Lower leg skin (tissue), 4 donors: ENCODE measurements around the gene TUBB6. TPM values are rescaled to one million over a fixed set of nuclear protein-coding genes. Genes with fewer than 3 reads are reported as not detected.

Experiments
- DNase-seq, 2 donors: peaks; one replicate each; pipeline ENCODE4 v3.0.0-alpha.2; 2019; ENCODE audit warnings: low spot score in 2 of 2
- H3K4me3 ChIP-seq: fragments of 200-600 bp; sonication (generic); 2 replicates; pipeline ENCODE4 v1.5.1; 2017; ENCODE audit warnings: mild to moderate bottlenecking, low read depth; ENCODE audit not compliant: poor library complexity, severe bottlenecking
- POLR2A ChIP-seq, 2 donors: fragments of 450-650 bp; IDR thresholded peaks; one replicate each; pipeline ENCODE4 v1.6.1; 2016 to 2017; ENCODE audit warnings: antibody characterized with exemption in 2 of 2, mild to moderate bottlenecking in 1 of 2, moderate library complexity in 1 of 2
- WGBS, 2 donors: methylation state at CpG; one replicate each; pipeline ENCODE4 v1.1.5; 2018; 5-methylcytosine and 5-hydroxymethylcytosine counted together
- intact Hi-C: fragments of 100-400 bp; cut with DNase I; formaldehyde crosslinking; loops from one replicate; pipeline ENCODE4 v1.15.0; 2023; ENCODE audit warnings: low total_unique reads
- total RNA-seq, 4 donors: library from RNA; depleted of rRNA; stranded (reverse); fragments of >200 nt; gene quantifications; one replicate each; pipeline ENCODE4 v1.1.0, GENCODE V29; 2016
- TF ChIP-seq, protein P1 (sequence below), 3 donors: fragments of 450-650 bp; IDR thresholded peaks; one replicate each; pipeline ENCODE4 v1.5.1; 2016; ENCODE audit warnings: antibody characterized with exemption in 3 of 3, mild to moderate bottlenecking in 3 of 3, moderate library complexity in 2 of 3

The TUBB6 gene
- total RNA-seq, 4 donors from 2014 or later, result 91.6 to 151 (median 133) TPM

DNA sequence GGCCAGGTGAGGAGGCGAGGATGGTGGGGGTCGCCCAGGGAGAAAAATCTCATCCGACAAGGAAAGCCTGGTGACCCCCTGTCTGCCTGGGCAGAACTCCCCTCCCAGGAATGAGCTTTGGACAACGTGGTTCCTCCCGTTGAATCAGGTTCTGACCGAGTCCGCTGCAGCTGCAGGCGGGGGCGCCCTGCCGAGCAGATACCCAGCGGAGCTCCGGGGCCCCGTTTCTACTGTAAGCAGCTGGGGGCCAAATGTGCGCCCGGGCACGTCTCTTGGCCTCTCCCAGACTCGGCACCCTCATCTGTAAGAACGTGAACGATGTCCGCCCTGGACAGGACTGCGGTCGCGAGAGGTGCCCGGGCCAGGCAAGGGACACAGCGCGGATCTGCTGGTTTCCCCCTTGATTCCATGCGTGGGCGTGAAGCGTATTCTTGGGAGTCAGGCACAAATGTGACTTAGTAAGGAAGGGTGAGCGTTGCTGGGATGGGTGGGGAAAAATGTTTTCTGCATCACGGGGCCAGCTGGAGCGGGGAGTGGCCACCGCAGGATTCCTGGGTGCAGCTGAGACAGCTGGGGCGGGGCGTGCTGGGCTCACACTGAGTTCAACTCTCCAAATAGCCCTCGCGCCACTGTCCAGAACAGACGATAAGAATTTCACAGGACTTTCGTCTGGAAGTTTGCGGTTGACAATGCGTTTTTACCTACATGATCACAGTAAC is 20.2 kb upstream of the TUBB6 start:
- DNase-seq, result peak; percentile 76 to 95
- H3K4me3 ChIP-seq, result no peak overlapping the region
- intact Hi-C loops, result no loop called here
- WGBS, 2 donors, result 2 to 3% methylated on average over 19 to 41 of the region's 41 CpGs
- TF ChIP-seq, protein P1, sequence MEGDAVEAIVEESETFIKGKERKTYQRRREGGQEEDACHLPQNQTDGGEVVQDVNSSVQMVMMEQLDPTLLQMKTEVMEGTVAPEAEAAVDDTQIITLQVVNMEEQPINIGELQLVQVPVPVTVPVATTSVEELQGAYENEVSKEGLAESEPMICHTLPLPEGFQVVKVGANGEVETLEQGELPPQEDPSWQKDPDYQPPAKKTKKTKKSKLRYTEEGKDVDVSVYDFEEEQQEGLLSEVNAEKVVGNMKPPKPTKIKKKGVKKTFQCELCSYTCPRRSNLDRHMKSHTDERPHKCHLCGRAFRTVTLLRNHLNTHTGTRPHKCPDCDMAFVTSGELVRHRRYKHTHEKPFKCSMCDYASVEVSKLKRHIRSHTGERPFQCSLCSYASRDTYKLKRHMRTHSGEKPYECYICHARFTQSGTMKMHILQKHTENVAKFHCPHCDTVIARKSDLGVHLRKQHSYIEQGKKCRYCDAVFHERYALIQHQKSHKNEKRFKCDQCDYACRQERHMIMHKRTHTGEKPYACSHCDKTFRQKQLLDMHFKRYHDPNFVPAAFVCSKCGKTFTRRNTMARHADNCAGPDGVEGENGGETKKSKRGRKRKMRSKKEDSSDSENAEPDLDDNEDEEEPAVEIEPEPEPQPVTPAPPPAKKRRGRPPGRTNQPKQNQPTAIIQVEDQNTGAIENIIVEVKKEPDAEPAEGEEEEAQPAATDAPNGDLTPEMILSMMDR (IDR thresholded peaks at IDR 0.05), result no peak
- no peak for TF ChIP-seq POLR2A (IDR thresholded peaks at IDR 0.05)

DNA sequence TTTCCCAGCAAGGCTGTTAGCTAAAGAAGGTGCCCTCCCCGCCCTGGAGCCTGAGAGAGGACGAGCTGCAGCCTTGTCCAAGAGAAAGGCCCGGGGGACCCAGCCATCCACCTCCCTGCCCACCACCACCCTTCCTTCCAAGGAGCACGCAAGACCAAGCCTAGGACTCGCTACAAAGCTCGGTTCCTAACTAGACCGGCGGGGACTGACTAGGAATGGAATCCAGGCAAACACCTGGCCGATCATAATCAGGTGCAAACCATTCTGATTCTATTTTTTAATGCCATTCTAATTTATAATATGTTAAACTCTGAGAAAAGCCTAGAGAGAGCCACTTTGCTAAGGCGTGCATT is 19.7 kb upstream of the TUBB6 start:
- TF ChIP-seq POLR2A (IDR thresholded peaks at IDR 0.05), result no peak
- TF ChIP-seq, protein P1 (IDR thresholded peaks at IDR 0.05), result no peak
- no peak for DNase-seq
- H3K4me3 ChIP-seq, result no peak overlapping the region
- intact Hi-C loops, result no loop called here
- 7 to 14% methylated on average over 10 of the region's 10 CpGs for WGBS, 2 donors

DNA sequence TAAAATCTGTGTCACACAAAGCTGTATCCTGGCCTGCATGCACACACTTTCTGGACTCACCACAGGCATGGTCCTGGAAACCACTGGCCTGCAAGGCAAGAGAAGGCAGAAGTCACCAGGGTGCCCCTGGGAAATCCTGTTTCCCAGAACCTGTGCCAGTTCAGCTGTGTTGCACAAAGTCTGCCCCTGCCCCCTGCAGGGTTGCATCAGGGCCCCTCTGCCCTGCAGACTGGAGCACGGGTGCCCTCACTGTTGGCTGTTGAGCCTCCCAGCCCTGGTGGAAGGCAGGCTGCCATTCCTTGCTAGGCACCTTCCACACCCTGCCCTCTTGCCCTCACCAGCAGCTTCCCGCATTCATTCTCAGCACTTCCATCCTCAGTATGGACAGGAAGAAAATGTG is 18.0 kb upstream of the TUBB6 start:
- WGBS, 2 donors, result 67 to 100% methylated on average over 2 of the region's 2 CpGs
- TF ChIP-seq POLR2A (IDR thresholded peaks at IDR 0.05), result no peak
- TF ChIP-seq, protein P1 (IDR thresholded peaks at IDR 0.05), result no peak
- H3K4me3 ChIP-seq, result no peak overlapping the region
- intact Hi-C loops, result no loop called here
- DNase-seq, result no peak

DNA sequence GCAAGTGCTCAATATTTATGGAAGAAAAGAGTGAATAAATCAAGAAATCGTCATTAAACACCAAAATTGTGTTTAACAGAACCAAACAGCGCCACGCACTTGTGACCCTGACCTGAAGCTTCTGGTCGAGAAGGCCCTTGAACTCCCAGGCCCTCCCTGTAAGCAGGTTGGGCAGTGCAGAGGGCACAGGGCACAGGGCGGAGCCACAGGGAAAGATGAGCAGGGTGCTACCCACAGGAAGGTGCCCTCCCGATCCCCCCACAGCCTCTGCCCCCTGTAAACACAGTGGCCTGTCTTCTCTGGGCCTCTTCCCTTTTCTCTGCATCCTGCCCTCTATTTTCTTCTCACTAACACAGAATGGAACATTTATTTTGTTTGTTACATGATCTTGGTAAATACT is 16.9 kb upstream of the TUBB6 start:
- WGBS, 2 donors, result 90 to 93% methylated on average over 6 of the region's 6 CpGs
- TF ChIP-seq, protein P1 (IDR thresholded peaks at IDR 0.05), result no peak
- TF ChIP-seq POLR2A (IDR thresholded peaks at IDR 0.05), result no peak
- intact Hi-C loops, result no loop called here

DNA sequence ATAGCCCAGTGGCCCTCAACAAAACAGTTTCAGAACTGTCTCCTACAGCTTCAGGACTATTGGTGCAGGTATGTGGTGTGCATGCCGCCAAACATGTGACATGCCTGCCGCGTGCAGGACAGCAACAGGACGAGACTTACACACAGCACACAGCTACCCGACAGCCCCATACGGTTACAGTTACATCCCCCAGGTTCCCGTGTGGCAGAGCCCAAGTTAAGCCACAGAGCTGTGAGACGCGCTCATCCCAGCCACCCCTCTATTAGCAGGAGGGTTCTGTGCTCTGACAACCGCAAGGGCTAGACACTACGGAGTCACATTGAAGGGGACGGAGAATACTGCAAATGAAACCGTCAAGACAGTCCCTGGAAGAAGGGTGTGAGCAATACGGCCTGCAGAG is 16.4 kb upstream of the TUBB6 start:
- intact Hi-C loops, result no loop called here
- TF ChIP-seq, protein P1 (IDR thresholded peaks at IDR 0.05), result no peak
- no peak for TF ChIP-seq POLR2A (IDR thresholded peaks at IDR 0.05)
- DNase-seq, result no peak
- no peak overlapping the region for H3K4me3 ChIP-seq
- WGBS, 2 donors, result 88 to 93% methylated on average over 14 of the region's 14 CpGs

More for the DNA sequence above, 16.9 kb upstream of the TUBB6 start:
- no peak for DNase-seq
- no peak overlapping the region for H3K4me3 ChIP-seq

DNA sequence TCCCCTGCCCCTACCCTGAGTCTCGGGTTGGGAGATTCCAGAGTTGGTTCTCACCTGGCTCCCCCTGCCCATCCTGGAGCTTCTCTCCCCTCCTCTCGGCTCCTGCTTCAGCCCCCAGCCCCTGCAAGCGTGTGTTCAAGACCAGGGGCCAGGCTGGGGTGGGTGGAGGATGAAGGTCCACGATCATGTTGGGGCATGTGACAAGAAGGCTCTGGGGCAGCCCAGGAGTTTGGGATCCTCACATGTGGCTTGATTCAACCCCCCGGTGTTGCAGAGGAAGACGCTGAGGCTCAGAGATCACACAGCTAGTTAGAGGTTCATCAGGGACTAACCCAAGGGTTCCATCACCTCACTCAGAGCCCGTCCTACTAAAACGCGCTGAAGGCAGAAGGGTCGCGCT is 14.2 kb upstream of the TUBB6 start:
- WGBS, 2 donors, result 77% methylated on average over 11 of the region's 11 CpGs
- no peak overlapping the region for H3K4me3 ChIP-seq
- intact Hi-C loops, result no loop called here

More for the DNA sequence above, 14.2 kb upstream of the TUBB6 start:
- DNase-seq, result no peak
- TF ChIP-seq POLR2A (IDR thresholded peaks at IDR 0.05), result no peak
- TF ChIP-seq, protein P1 (IDR thresholded peaks at IDR 0.05), result no peak
